Colonic mucosa (tissue), 4 donors: ENCODE data around the gene MTMR2. TPM values are rescaled to one million over a fixed set of nuclear protein-coding genes. Genes with fewer than 3 reads are reported as not detected.

ENCODE experiments used
- DNase-seq: peaks from one replicate; pipeline ENCODE4 v3.0.0-alpha.2; 2020
- H3K27ac ChIP-seq: fragments of 200-600 bp; one replicate; pipeline ENCODE4 v1.8.0; 2021
- H3K27me3 ChIP-seq: fragments of 200-600 bp; one replicate; pipeline ENCODE4 v1.8.0; 2021
- H3K36me3 ChIP-seq: fragments of 200-600 bp; one replicate; pipeline ENCODE4 v1.8.0; 2021
- H3K4me1 ChIP-seq: fragments of 200-600 bp; one replicate; pipeline ENCODE4 v1.8.0; 2021; ENCODE audit warnings: mild to moderate bottlenecking
- H3K4me3 ChIP-seq: fragments of 200-600 bp; one replicate; pipeline ENCODE4 v1.8.0; 2021
- H3K9ac ChIP-seq, 2 donors: one replicate each; pipeline ENCODE4 v1.7.0; 2013; ENCODE audit warnings: control low read depth in 2 of 2, low read depth in 2 of 2, low read length in 2 of 2
- H3K9me3 ChIP-seq: fragments of 200-600 bp; one replicate; pipeline ENCODE4 v1.8.0; 2021
- intact Hi-C: fragments of 100-400 bp; cut with DNase I; formaldehyde crosslinking; loops from one replicate; pipeline ENCODE4 v1.14.1; 2022
- total RNA-seq, 2 donors: library from RNA; stranded (reverse); fragmentation: NEBNext Ultra II Directional in 1 of 2; extraction: Animal tissue kit (Norgen Biotek cat#: 25700) in 1 of 2; gene quantifications; one replicate each; pipeline ENCODE4 v1.2.1, GENCODE V29; 2021
- TF ChIP-seq, protein P1 (sequence below): fragments of 200-600 bp; IDR thresholded peaks from one replicate; pipeline ENCODE4 v1.8.0; 2022; ENCODE audit warnings: antibody characterized with exemption, mild to moderate bottlenecking
- donor health status: healthy.
- donor health status: DM: no; HTN: no; CAD: no.
- donor health status: DM: no; HTN: no; CAD: no.

MTMR2 gene
- total RNA-seq, 2 donors from 2014 or later, result 29.3 to 34.3 TPM

DNA sequence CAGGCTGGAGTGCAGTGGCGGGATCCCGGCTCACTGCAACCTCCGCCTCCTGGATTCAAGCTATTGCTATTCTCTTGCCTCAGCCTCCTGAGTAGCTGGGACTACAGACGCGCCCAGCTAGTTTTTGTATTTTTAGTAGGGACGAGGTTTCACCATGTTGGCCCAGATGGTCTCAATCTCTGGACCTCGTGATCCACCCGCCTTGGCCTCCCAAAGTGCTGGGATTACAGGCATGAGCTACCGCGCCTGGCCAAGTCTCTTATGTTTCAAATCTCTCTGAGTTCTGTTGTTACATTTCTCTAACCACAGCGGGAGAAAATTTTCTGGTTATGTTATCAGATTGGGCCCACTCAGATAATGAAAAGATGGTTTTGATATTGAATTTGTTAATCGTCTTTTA lies 123.5 kb downstream of the MTMR2 start:
- TF ChIP-seq, protein P1, sequence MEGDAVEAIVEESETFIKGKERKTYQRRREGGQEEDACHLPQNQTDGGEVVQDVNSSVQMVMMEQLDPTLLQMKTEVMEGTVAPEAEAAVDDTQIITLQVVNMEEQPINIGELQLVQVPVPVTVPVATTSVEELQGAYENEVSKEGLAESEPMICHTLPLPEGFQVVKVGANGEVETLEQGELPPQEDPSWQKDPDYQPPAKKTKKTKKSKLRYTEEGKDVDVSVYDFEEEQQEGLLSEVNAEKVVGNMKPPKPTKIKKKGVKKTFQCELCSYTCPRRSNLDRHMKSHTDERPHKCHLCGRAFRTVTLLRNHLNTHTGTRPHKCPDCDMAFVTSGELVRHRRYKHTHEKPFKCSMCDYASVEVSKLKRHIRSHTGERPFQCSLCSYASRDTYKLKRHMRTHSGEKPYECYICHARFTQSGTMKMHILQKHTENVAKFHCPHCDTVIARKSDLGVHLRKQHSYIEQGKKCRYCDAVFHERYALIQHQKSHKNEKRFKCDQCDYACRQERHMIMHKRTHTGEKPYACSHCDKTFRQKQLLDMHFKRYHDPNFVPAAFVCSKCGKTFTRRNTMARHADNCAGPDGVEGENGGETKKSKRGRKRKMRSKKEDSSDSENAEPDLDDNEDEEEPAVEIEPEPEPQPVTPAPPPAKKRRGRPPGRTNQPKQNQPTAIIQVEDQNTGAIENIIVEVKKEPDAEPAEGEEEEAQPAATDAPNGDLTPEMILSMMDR, result no peak
- Histone ChIP-seq H3K9me3 (no peaks in the 10 kb centered on the region), H3K27me3 (no peaks in the 10 kb centered on the region), H3K36me3 (no peaks in the 10 kb centered on the region), H3K4me3 (no peak overlapping the region), H3K9ac (no peak overlapping the region), H3K27ac (no peak overlapping the region), H3K4me1 (no peaks in the 10 kb centered on the region)
- no peak for DNase-seq
- intact Hi-C loops, result no loop called here

GRCh38 chr11:95799546-95799945 lies 124.4 kb downstream of the MTMR2 start:
- DNase-seq, result no peak
- TF ChIP-seq, protein P1, result no peak
- Histone ChIP-seq H3K36me3 (no peaks in the 10 kb centered on the region), H3K9ac (no peak overlapping the region), H3K27ac (no peak overlapping the region), H3K4me3 (no peak overlapping the region), H3K9me3 (no peaks in the 10 kb centered on the region), H3K4me1 (no peaks in the 10 kb centered on the region), H3K27me3 (no peaks in the 10 kb centered on the region)
- intact Hi-C loops, result no loop called here

GRCh38 chr11:95796501-95796900 lies 127.4 kb downstream of the MTMR2 start:
- DNase-seq, result no peak
- no peaks in the 10 kb centered on the region for H3K9me3 ChIP-seq
- no peak overlapping the region for H3K27ac ChIP-seq
- H3K27me3 ChIP-seq, result no peaks in the 10 kb centered on the region
- H3K9ac ChIP-seq, result no peak overlapping the region
- H3K4me1 ChIP-seq, result no peaks in the 10 kb centered on the region
- intact Hi-C loops, result no loop called here
- H3K4me3 ChIP-seq, result no peak overlapping the region
- no peaks in the 10 kb centered on the region for H3K36me3 ChIP-seq
- TF ChIP-seq, protein P1, result no peak

DNA sequence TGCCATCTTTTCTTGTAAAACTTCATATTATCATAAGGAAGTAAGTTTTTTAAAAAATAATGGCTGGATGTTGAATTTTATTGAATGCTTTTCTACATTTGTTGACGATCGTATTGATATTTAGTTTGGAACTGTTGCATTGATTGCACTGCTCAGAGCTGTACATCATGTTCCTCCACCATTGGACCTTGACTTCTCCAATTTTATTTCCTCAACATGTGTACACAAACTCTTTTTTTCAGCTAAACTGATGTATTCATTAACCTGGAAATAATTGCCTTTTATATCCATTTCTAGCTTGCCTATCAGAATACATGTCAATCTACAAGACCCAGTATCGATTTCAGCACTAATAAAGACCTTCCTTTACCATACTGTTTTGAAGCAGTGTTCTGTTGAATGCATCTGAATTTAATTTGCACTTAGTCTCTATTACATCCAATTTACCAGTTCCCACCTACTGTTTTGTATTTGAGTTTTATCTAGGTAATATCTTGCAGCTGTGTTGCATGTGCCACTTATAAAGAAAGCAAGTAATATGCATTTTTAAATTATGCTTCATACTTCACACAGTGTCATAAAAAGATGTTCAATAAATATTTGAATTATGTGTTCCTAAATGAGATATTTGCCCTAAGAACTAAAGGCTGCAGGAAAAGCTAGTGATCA lies 128.1 kb downstream of the MTMR2 start:
- no peaks in the 10 kb centered on the region for H3K4me1 ChIP-seq
- no peaks in the 10 kb centered on the region for H3K9me3 ChIP-seq
- intact Hi-C loops, result no loop called here
- H3K9ac ChIP-seq, result no peak overlapping the region
- no peaks in the 10 kb centered on the region for H3K27me3 ChIP-seq
- H3K36me3 ChIP-seq, result no peaks in the 10 kb centered on the region
- TF ChIP-seq, protein P1, result no peak
- no peak overlapping the region for H3K4me3 ChIP-seq
- DNase-seq, result no peak
- H3K27ac ChIP-seq, result no peak overlapping the region

GRCh38 chr11:95794086-95794485 lies 129.8 kb downstream of the MTMR2 start:
- no peaks in the 10 kb centered on the region for H3K4me1 ChIP-seq
- no peaks in the 10 kb centered on the region for H3K9me3 ChIP-seq
- no peak for DNase-seq
- H3K36me3 ChIP-seq, result no peaks in the 10 kb centered on the region
- H3K27ac ChIP-seq, result no peak overlapping the region
- no peak overlapping the region for H3K9ac ChIP-seq
- intact Hi-C loops, result no loop called here
- no peaks in the 10 kb centered on the region for H3K27me3 ChIP-seq
- TF ChIP-seq, protein P1, result no peak
- no peak overlapping the region for H3K4me3 ChIP-seq
